ENCODE data around the gene NKIRAS2.
A peak's percentile ranks its signal among the peaks of the same experiment; 100 is the strongest.

Gene NKIRAS2

GRCh38 chr17:42047343-42047742 lies 27.5 kb downstream of the NKIRAS2 start:
- Histone ChIP-seq H3K27ac (ENCODE audit: low read depth, low read length) (no peak overlapping the region), H3K9me3 (ENCODE audit: insufficient read depth, low read depth, low read length) (no peaks in the 10 kb centered on the region), H3K4me3 (ENCODE audit: low read length) (no peak overlapping the region), H3K4me1 (ENCODE audit: insufficient read depth, low read length) (peaks cover 8% of the 10 kb centered on the region; the same call in 1 of the 2 replicates), H3K27me3 (ENCODE audit: insufficient read depth, low read length) (no peaks in the 10 kb centered on the region; the same call in 1 of the 2 replicates), H3K9ac (ENCODE audit: low read depth, low read length) (no peak overlapping the region), H3K36me3 (ENCODE audit: insufficient read depth, low read length) (no peaks in the 10 kb centered on the region)
- 85% methylated on average over 9 of the region's 12 CpGs for WGBS

GRCh38 chr17:42049834-42050392 lies 30.0 kb downstream of the NKIRAS2 start:
- 8% methylated on average over 7 of the region's 7 CpGs for WGBS
- Histone ChIP-seq H3K36me3 (ENCODE audit: insufficient read depth, low read length) (no peaks in the 10 kb centered on the region), H3K9me3 (ENCODE audit: insufficient read depth, low read depth, low read length) (no peaks in the 10 kb centered on the region), H3K9ac (ENCODE audit: low read depth, low read length) (peak overlapping the region; percentile 32; the same call in 1 of the 2 replicates), H3K27ac (ENCODE audit: low read depth, low read length) (no peak overlapping the region), H3K4me1 (ENCODE audit: insufficient read depth, low read length) (peaks cover 18% of the 10 kb centered on the region), H3K4me3 (ENCODE audit: low read length) (peak overlapping the region; percentile 60), H3K27me3 (ENCODE audit: insufficient read depth, low read length) (peaks cover 6% of the 10 kb centered on the region; the same call in 1 of the 2 replicates)

- peaks cover 23% of the 10 kb centered on the region for H3K4me1 ChIP-seq (ENCODE audit: insufficient read depth, low read length)
- 1% methylated on average over 65 of the region's 65 CpGs for WGBS
- H3K9ac ChIP-seq (ENCODE audit: low read depth, low read length) = peak within 1 kb of the TSS; percentile 32; the same call in 1 of the 2 replicates
- H3K9me3 ChIP-seq (ENCODE audit: insufficient read depth, low read depth, low read length) = no peaks in the 10 kb centered on the region
- no peak within 1 kb of the TSS for H3K27ac ChIP-seq (ENCODE audit: low read depth, low read length)
- no peaks in the 10 kb centered on the region for H3K36me3 ChIP-seq (ENCODE audit: insufficient read depth, low read length)
- H3K4me3 ChIP-seq (ENCODE audit: low read length) = peak within 1 kb of the TSS; percentile 60
- H3K27me3 ChIP-seq (ENCODE audit: insufficient read depth, low read length) = peaks cover 6% of the 10 kb centered on the region; the same call in 1 of the 2 replicates
Observed at GRCh38 chr17:42050393-42051012, 30.6 kb downstream of the NKIRAS2 start, which contains the start of gene C17orf113. TSS of gene C17orf113 (minus strand) at chr17:42050601. CDS start at chr17:42043376, 7,225 bp downstream.

GRCh38 chr17:42051013-42051400 lies 31.1 kb downstream of the NKIRAS2 start:
- H3K36me3 ChIP-seq (ENCODE audit: insufficient read depth, low read length) = no peaks in the 10 kb centered on the region
- WGBS = 38% methylated on average over 8 of the region's 8 CpGs
- peak overlapping the region; percentile 60 for H3K4me3 ChIP-seq (ENCODE audit: low read length)
- no peak overlapping the region for H3K9ac ChIP-seq (ENCODE audit: low read depth, low read length)
- H3K4me1 ChIP-seq (ENCODE audit: insufficient read depth, low read length) = peaks cover 28% of the 10 kb centered on the region
- no peak overlapping the region for H3K27ac ChIP-seq (ENCODE audit: low read depth, low read length)
- H3K9me3 ChIP-seq (ENCODE audit: insufficient read depth, low read depth, low read length) = no peaks in the 10 kb centered on the region
- H3K27me3 ChIP-seq (ENCODE audit: insufficient read depth, low read length) = peaks cover 6% of the 10 kb centered on the region; the same call in 1 of the 2 replicates

- Histone ChIP-seq H3K4me1 (ENCODE audit: insufficient read depth, low read length) (peaks cover 30% of the 10 kb centered on the region), H3K27me3 (ENCODE audit: insufficient read depth, low read length) (peaks cover 6% of the 10 kb centered on the region; the same call in 1 of the 2 replicates), H3K27ac (ENCODE audit: low read depth, low read length) (no peak overlapping the region), H3K36me3 (ENCODE audit: insufficient read depth, low read length) (no peaks in the 10 kb centered on the region), H3K9ac (ENCODE audit: low read depth, low read length) (0 out of 2 replicates have a peak overlapping the region, but pooled peaks have one; percentile 28), H3K4me3 (ENCODE audit: low read length) (no peak overlapping the region; the same call in 1 of the 2 replicates), H3K9me3 (ENCODE audit: insufficient read depth, low read depth, low read length) (no peaks in the 10 kb centered on the region)
- WGBS = 92% methylated on average over 7 of the region's 7 CpGs
Observed at GRCh38 chr17:42051645-42052044, 31.8 kb downstream of the NKIRAS2 start.

GRCh38 chr17:42052346-42052877 lies 32.5 kb downstream of the NKIRAS2 start:
- peaks cover 30% of the 10 kb centered on the region for H3K4me1 ChIP-seq (ENCODE audit: insufficient read depth, low read length)
- H3K9me3 ChIP-seq (ENCODE audit: insufficient read depth, low read depth, low read length) = no peaks in the 10 kb centered on the region
- H3K9ac ChIP-seq (ENCODE audit: low read depth, low read length) = no peak overlapping the region
- no peaks in the 10 kb centered on the region for H3K36me3 ChIP-seq (ENCODE audit: insufficient read depth, low read length)
- peaks cover 6% of the 10 kb centered on the region; the same call in 1 of the 2 replicates for H3K27me3 ChIP-seq (ENCODE audit: insufficient read depth, low read length)
- 93% methylated on average over 6 of the region's 6 CpGs for WGBS
- H3K4me3 ChIP-seq (ENCODE audit: low read length) = no peak overlapping the region
- no peak overlapping the region for H3K27ac ChIP-seq (ENCODE audit: low read depth, low read length)

- H3K4me3 ChIP-seq (ENCODE audit: low read length) = peak overlapping the region; percentile 7; the same call in 1 of the 2 replicates
- H3K4me1 ChIP-seq (ENCODE audit: insufficient read depth, low read length) = peaks cover 30% of the 10 kb centered on the region
- no peak overlapping the region for H3K27ac ChIP-seq (ENCODE audit: low read depth, low read length)
- H3K9ac ChIP-seq (ENCODE audit: low read depth, low read length) = no peak overlapping the region
- no peaks in the 10 kb centered on the region for H3K9me3 ChIP-seq (ENCODE audit: insufficient read depth, low read depth, low read length)
- 19% methylated on average over 9 of the region's 12 CpGs for WGBS
- H3K27me3 ChIP-seq (ENCODE audit: insufficient read depth, low read length) = peaks cover 6% of the 10 kb centered on the region; the same call in 1 of the 2 replicates
- no peaks in the 10 kb centered on the region for H3K36me3 ChIP-seq (ENCODE audit: insufficient read depth, low read length)
Observed at GRCh38 chr17:42053731-42054500, 34.0 kb downstream of the NKIRAS2 start.

- H3K4me3 ChIP-seq (ENCODE audit: low read length) = no peak overlapping the region
- no peaks in the 10 kb centered on the region for H3K9me3 ChIP-seq (ENCODE audit: insufficient read depth, low read depth, low read length)
- peaks cover 6% of the 10 kb centered on the region; the same call in 1 of the 2 replicates for H3K27me3 ChIP-seq (ENCODE audit: insufficient read depth, low read length)
- H3K4me1 ChIP-seq (ENCODE audit: insufficient read depth, low read length) = peaks cover 30% of the 10 kb centered on the region
- no peak overlapping the region for H3K27ac ChIP-seq (ENCODE audit: low read depth, low read length)
- WGBS = 15% methylated on average over 3 of the region's 3 CpGs
- no peaks in the 10 kb centered on the region for H3K36me3 ChIP-seq (ENCODE audit: insufficient read depth, low read length)
- no peak overlapping the region for H3K9ac ChIP-seq (ENCODE audit: low read depth, low read length)
Observed at GRCh38 chr17:42055027-42055426, 35.1 kb downstream of the NKIRAS2 start.

GRCh38 chr17:42055496-42055895 lies 35.6 kb downstream of the NKIRAS2 start:
- peaks cover 6% of the 10 kb centered on the region; the same call in 1 of the 2 replicates for H3K27me3 ChIP-seq (ENCODE audit: insufficient read depth, low read length)
- no peak overlapping the region for H3K27ac ChIP-seq (ENCODE audit: low read depth, low read length)
- H3K4me1 ChIP-seq (ENCODE audit: insufficient read depth, low read length) = peaks cover 30% of the 10 kb centered on the region

GRCh38 chr17:42056635-42057034 lies 36.7 kb downstream of the NKIRAS2 start:
- Histone ChIP-seq H3K9me3 (ENCODE audit: insufficient read depth, low read depth, low read length) (no peaks in the 10 kb centered on the region), H3K27me3 (ENCODE audit: insufficient read depth, low read length) (peaks cover 6% of the 10 kb centered on the region; the same call in 1 of the 2 replicates), H3K36me3 (ENCODE audit: insufficient read depth, low read length) (no peaks in the 10 kb centered on the region), H3K4me1 (ENCODE audit: insufficient read depth, low read length) (peaks cover 22% of the 10 kb centered on the region; the same call in 1 of the 2 replicates), H3K27ac (ENCODE audit: low read depth, low read length) (no peak overlapping the region), H3K4me3 (ENCODE audit: low read length) (no peak overlapping the region), H3K9ac (ENCODE audit: low read depth, low read length) (no peak overlapping the region)
- 81% methylated on average over 3 of the region's 3 CpGs for WGBS

More at GRCh38 chr17:42055496-42055895, 35.6 kb downstream of the NKIRAS2 start:
- Histone ChIP-seq H3K36me3 (ENCODE audit: insufficient read depth, low read length) (no peaks in the 10 kb centered on the region), H3K9me3 (ENCODE audit: insufficient read depth, low read depth, low read length) (no peaks in the 10 kb centered on the region), H3K9ac (ENCODE audit: low read depth, low read length) (no peak overlapping the region), H3K4me3 (ENCODE audit: low read length) (no peak overlapping the region)
- 33% methylated on average over 6 of the region's 6 CpGs for WGBS

Measured in HUES64 (cell line).